BLaER1 treated with 17β-estradiol and CSF1 and Interleukin-3, amounts not matched to agents 10 nM and 100 nM (cell line): ENCODE results near the gene TMEM91.
A peak's percentile ranks its signal among the peaks of the same experiment; 100 is the strongest.

ENCODE experiments used
- H3K27ac ChIP-seq, 11 experiments: shearing (Covaris generic); formaldehyde crosslinking; 2 replicates each; pipeline ENCODE4 v1.8.1; 2022
- H3K27me3 ChIP-seq, 11 experiments: shearing (Covaris generic); formaldehyde crosslinking; 2 replicates each; pipeline ENCODE4 v1.8.1; 2022
- H3K36me3 ChIP-seq, 11 experiments: shearing (Covaris generic); formaldehyde crosslinking; 2 replicates each; pipeline ENCODE4 v1.8.1; 2022
- H3K4me1 ChIP-seq, 10 experiments: shearing (Covaris generic); formaldehyde crosslinking; 2 replicates each; pipeline ENCODE4 v1.8.1; 2022
- H3K4me2 ChIP-seq, 11 experiments: shearing (Covaris generic); formaldehyde crosslinking; 2 replicates each; pipeline ENCODE4 v1.8.1; 2022
- H3K4me3 ChIP-seq, 10 experiments: shearing (Covaris generic); formaldehyde crosslinking; 2 replicates each; pipeline ENCODE4 v1.8.1; 2022
- H3K9ac ChIP-seq, 11 experiments: shearing (Covaris generic); formaldehyde crosslinking; 2 replicates each; pipeline ENCODE4 v1.8.1; 2022
- H3K9me3 ChIP-seq, 11 experiments: shearing (Covaris generic); formaldehyde crosslinking; replicated peaks in 1 of 11; 2 replicates each; pipeline ENCODE4 v1.8.1; 2022
- H4K20me1 ChIP-seq, 11 experiments: shearing (Covaris generic); formaldehyde crosslinking; 2 replicates each; pipeline ENCODE4 v1.8.1; 2022
- Cebpa-rat ChIP-seq, 11 experiments: shearing (Covaris generic); IDR thresholded peaks; 2 replicates each; pipeline ENCODE4 v1.8.1; 2022

Gene TMEM91

DNA sequence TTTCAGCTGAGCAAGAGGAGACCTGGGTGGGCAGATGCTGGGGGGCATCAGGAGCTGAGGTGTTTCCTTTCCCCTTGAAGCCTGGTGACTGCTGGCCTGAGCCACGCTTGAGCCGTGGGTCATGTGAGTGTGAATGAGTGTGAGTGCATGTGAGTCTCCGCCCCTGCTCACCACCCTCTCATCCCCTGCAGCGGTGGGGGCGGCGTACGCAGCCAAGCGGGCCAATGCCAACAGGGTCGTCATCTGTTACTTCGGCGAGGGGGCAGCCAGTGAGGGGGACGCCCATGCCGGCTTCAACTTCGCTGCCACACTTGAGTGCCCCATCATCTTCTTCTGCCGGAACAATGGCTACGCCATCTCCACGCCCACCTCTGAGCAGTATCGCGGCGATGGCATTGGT is 45.6 kb downstream of the TMEM91 start:
- no peak overlapping the region for H3K4me3 ChIP-seq
- peaks cover 73 to 98% (median 89%) of the 10 kb centered on the region in 11 experiments for H3K36me3 ChIP-seq
- no peak for TF ChIP-seq Cebpa-rat (IDR thresholded peaks at IDR 0.05)
- H3K4me1 ChIP-seq: peaks cover 20 to 90% (median 54%) of the 10 kb centered on the region in 10 experiments
- H3K27me3 ChIP-seq: no peaks in the 10 kb centered on the region
- peak overlapping the region in 2 of 11 experiments; percentile 64 to 70; a peak in 3 of 22 replicates for H3K9ac ChIP-seq
- no peaks in the 10 kb centered on the region for H3K9me3 ChIP-seq
- H3K27ac ChIP-seq: peak overlapping the region in 4 of 11 experiments; percentile 79 to 85 (median 84); a peak in 5 of 22 replicates
- H3K4me2 ChIP-seq: peak overlapping the region in 4 of 11 experiments; percentile 71 to 91 (median 80); a peak in 7 of 22 replicates
- peaks cover 0 to 20% (median 0%) of the 10 kb centered on the region in 11 experiments; a peak in 2 of 22 replicates for H4K20me1 ChIP-seq

GRCh38 chr19:41422456-41422855 is 46.1 kb downstream of the TMEM91 start:
- TF ChIP-seq Cebpa-rat (IDR thresholded peaks at IDR 0.05): no peak
- H3K4me2 ChIP-seq: peak overlapping the region in 3 of 11 experiments; percentile 71 to 84 (median 76); a peak in 7 of 22 replicates
- H3K9me3 ChIP-seq: no peaks in the 10 kb centered on the region
- H3K27me3 ChIP-seq: no peaks in the 10 kb centered on the region
- H3K9ac ChIP-seq: no peak overlapping the region; a peak in 1 of 22 replicates
- peaks cover 68 to 93% (median 85%) of the 10 kb centered on the region in 11 experiments for H3K36me3 ChIP-seq
- peak overlapping the region in 3 of 11 experiments; percentile 3 to 83 (median 26); a peak in 4 of 22 replicates for H3K27ac ChIP-seq
- no peak overlapping the region for H3K4me3 ChIP-seq
- peaks cover 0 to 20% (median 0%) of the 10 kb centered on the region in 11 experiments; a peak in 2 of 22 replicates for H4K20me1 ChIP-seq
- peaks cover 23 to 91% (median 58%) of the 10 kb centered on the region in 10 experiments for H3K4me1 ChIP-seq

GRCh38 chr19:41422955-41423354 is 46.6 kb downstream of the TMEM91 start:
- Histone ChIP-seq H3K4me2 (peak overlapping the region in 3 of 11 experiments; percentile 3 to 84 (median 76); a peak in 3 of 22 replicates), H3K9me3 (no peaks in the 10 kb centered on the region), H3K4me3 (no peak overlapping the region), H3K27ac (peak overlapping the region in 1 of 11 experiments; percentile 3; a peak in 3 of 22 replicates), H3K4me1 (peaks cover 28 to 92% (median 63%) of the 10 kb centered on the region in 10 experiments), H3K36me3 (peaks cover 66 to 88% (median 81%) of the 10 kb centered on the region in 11 experiments), H3K9ac (no peak overlapping the region; a peak in 1 of 22 replicates), H4K20me1 (peaks cover 0 to 20% (median 0%) of the 10 kb centered on the region in 11 experiments; a peak in 2 of 22 replicates), H3K27me3 (no peaks in the 10 kb centered on the region)
- no peak for TF ChIP-seq Cebpa-rat (IDR thresholded peaks at IDR 0.05)

DNA sequence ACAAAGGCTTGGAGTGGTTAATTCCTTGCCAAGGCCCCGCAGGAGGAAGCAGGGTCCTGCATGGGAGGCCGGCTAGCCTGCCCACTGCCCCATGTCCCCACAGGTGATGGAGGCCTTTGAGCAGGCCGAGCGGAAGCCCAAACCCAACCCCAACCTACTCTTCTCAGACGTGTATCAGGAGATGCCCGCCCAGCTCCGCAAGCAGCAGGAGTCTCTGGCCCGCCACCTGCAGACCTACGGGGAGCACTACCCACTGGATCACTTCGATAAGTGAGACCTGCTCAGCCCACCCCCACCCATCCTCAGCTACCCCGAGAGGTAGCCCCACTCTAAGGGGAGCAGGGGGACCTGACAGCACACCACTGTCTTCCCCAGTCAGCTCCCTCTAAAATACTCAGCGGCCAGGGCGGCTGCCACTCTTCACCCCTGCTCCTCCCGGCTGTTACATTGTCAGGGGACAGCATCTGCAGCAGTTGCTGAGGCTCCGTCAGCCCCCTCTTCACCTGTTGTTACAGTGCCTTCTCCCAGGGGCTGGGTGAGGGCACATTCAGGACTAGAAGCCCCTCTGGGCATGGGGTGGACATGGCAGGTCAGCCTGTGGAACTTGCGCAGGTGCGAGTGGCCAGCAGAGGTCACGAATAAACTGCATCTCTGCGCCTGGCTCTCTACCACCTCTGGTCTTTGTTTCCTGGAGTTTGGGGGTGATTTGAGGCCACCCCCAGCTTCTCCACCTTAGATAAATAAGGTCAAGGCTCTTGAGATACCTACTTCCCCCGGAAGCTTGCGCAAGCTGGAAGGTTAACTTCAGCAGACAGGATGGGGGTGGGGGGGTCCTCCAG is 48.2 kb downstream of the TMEM91 start:
- Histone ChIP-seq H3K4me3 (peak overlapping the region in 5 of 10 experiments; percentile 63 to 75 (median 70); a peak in 9 of 20 replicates), H3K4me2 (peak overlapping the region in 8 of 11 experiments; percentile 33 to 99 (median 87); a peak in 13 of 22 replicates)

GRCh38 chr19:41425174-41426115 is 49.1 kb downstream of the TMEM91 start:
- Histone ChIP-seq H3K9me3 (no peaks in the 10 kb centered on the region), H3K27me3 (no peaks in the 10 kb centered on the region), H3K4me1 (peaks cover 39 to 92% (median 75%) of the 10 kb centered on the region in 10 experiments), H3K36me3 (peaks cover 45 to 84% (median 61%) of the 10 kb centered on the region in 11 experiments), H3K4me3 (peak overlapping the region in 5 of 10 experiments; percentile 63 to 75 (median 70); a peak in 10 of 20 replicates), H3K9ac (peak overlapping the region in 10 of 11 experiments; percentile 9 to 94 (median 78); a peak in 17 of 22 replicates), H3K27ac (peak overlapping the region in 8 of 11 experiments; percentile 28 to 89 (median 78); a peak in 13 of 22 replicates), H4K20me1 (peaks cover 0 to 20% (median 0%) of the 10 kb centered on the region in 11 experiments; a peak in 2 of 22 replicates), H3K4me2 (peak overlapping the region in 8 of 11 experiments; percentile 33 to 99 (median 94); a peak in 13 of 22 replicates)
- TF ChIP-seq Cebpa-rat (IDR thresholded peaks at IDR 0.05): no peak

More for the DNA sequence above, 48.2 kb downstream of the TMEM91 start:
- H3K27ac ChIP-seq: peak overlapping the region in 8 of 11 experiments; percentile 28 to 89 (median 78); a peak in 13 of 22 replicates
- no peaks in the 10 kb centered on the region for H3K27me3 ChIP-seq
- H4K20me1 ChIP-seq: peaks cover 0 to 20% (median 0%) of the 10 kb centered on the region in 11 experiments; a peak in 2 of 22 replicates
- no peaks in the 10 kb centered on the region for H3K9me3 ChIP-seq
- TF ChIP-seq Cebpa-rat (IDR thresholded peaks at IDR 0.05): peak in 1 of 11 experiments; percentile 26; a peak in 1 of 22 replicates
- H3K9ac ChIP-seq: peak overlapping the region in 10 of 11 experiments; percentile 9 to 94 (median 78); a peak in 16 of 22 replicates
- H3K4me1 ChIP-seq: peaks cover 42 to 92% (median 75%) of the 10 kb centered on the region in 10 experiments
- H3K36me3 ChIP-seq: peaks cover 50 to 83% (median 70%) of the 10 kb centered on the region in 11 experiments

GRCh38 chr19:41426116-41426841 is 49.9 kb downstream of the TMEM91 start:
- Histone ChIP-seq H3K9ac (peak overlapping the region; percentile 70 to 94 (median 77)), H3K27me3 (no peaks in the 10 kb centered on the region), H3K4me1 (peaks cover 41 to 92% (median 75%) of the 10 kb centered on the region in 10 experiments), H3K4me3 (peak overlapping the region in 7 of 10 experiments; percentile 53 to 75 (median 66); a peak in 13 of 20 replicates), H4K20me1 (peaks cover 0 to 20% (median 0%) of the 10 kb centered on the region in 11 experiments; a peak in 3 of 22 replicates), H3K27ac (peak overlapping the region in 10 of 11 experiments; percentile 74 to 89 (median 84); a peak in 19 of 22 replicates), H3K4me2 (peak overlapping the region; percentile 81 to 99 (median 95); a peak in 21 of 22 replicates), H3K9me3 (no peaks in the 10 kb centered on the region), H3K36me3 (peaks cover 45 to 84% (median 57%) of the 10 kb centered on the region in 11 experiments)
- no peak for TF ChIP-seq Cebpa-rat (IDR thresholded peaks at IDR 0.05)

GRCh38 chr19:41426952-41427646 is 50.8 kb downstream of the TMEM91 start, which contains the start of gene B3GNT8:
Gene B3GNT8 (minus strand): TSS chr19:41427374. CDS start chr19:41426778, 596 bp downstream.
- Histone ChIP-seq H3K4me2 (peak within 1 kb of the TSS; percentile 91 to 99 (median 95)), H3K9me3 (no peaks in the 10 kb centered on the region), H3K27ac (peak within 1 kb of the TSS; percentile 76 to 89 (median 84)), H3K9ac (peak within 1 kb of the TSS; percentile 70 to 94 (median 79)), H3K36me3 (peaks cover 46 to 84% (median 55%) of the 10 kb centered on the region in 11 experiments), H4K20me1 (peaks cover 0 to 25% (median 0%) of the 10 kb centered on the region in 11 experiments; a peak in 6 of 22 replicates), H3K4me1 (peaks cover 43 to 92% (median 74%) of the 10 kb centered on the region in 10 experiments), H3K4me3 (peak within 1 kb of the TSS; percentile 44 to 75 (median 60)), H3K27me3 (no peaks in the 10 kb centered on the region)
- TF ChIP-seq Cebpa-rat (IDR thresholded peaks at IDR 0.05): no peak
